ENCODE data around the gene RAD9B. TPM values are rescaled to one million over a fixed set of nuclear protein-coding genes. Genes with fewer than 3 reads are reported as not detected.
"Not testable (repeated sequence)": the region's sequence is repeated elsewhere in the genome, so short reads cannot be mapped to it uniquely, and the experiment has no call there.

RAD9B gene
- polyA plus RNA-seq, 1 experiment = 0.33 TPM

DNA sequence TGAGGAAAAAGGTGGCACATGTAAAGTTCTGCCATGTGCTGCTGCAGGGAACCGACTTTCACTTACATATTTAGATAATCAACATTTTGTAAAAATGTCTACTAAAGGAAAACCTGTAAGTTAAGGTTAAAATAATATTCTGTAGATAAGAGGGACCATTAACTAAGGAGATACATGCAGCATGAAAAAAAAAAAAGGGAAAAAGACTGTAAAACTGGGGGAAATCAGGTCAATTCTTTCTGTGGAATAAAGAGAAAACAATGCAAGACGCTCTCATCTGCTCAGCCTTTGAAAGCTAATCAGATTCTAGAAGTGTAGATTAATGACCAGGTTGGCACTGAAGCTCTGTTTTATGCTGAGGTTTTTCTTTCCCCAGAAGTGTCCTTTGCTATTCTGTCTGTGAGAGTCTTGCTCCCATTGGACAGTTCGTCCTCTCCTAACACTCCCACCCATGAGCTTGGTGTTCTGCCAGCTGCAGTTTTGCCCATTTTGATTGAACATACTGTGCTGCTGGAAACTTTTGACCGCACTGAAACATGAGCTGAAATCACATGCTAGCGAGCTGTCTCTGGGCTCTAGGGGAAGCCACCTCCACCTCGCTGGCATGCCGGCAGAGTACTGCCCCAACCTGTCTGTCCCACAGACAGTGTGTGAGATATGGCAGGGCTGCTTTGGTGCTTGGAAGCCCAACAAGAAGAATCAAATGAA, 41.3 kb downstream of the RAD9B start:
- CTCF ChIA-PET = interaction anchor here (0.6 to 1.4 kb wide), 3 partner anchors 8 to 58 kb away, joined by 3 to 5 read pairs (median 3); no protein-coding TSS in a partner anchor
- no peak for DNase-seq (ENCODE audit: low read depth)
- H3K27me3 ChIP-seq (ENCODE audit: control insufficient read depth, insufficient read depth, low read length) = no peaks in the 10 kb centered on the region
- POLR2A ChIA-PET = no interaction called here
- H3K36me3 ChIP-seq (ENCODE audit: control insufficient read depth, insufficient read depth, low read length) = peaks cover 3% of the 10 kb centered on the region; the same call in 1 of the 2 replicates
- no peak for TF ChIP-seq CTCF (IDR thresholded peaks at IDR 0.05; ENCODE audit: insufficient read depth, low read depth, low read length)
- no peak overlapping the region for H3K4me3 ChIP-seq (ENCODE audit: low read depth, low read length)

- Histone ChIP-seq H3K27me3 (ENCODE audit: control insufficient read depth, insufficient read depth, low read length) (no peaks in the 10 kb centered on the region), H3K4me3 (ENCODE audit: low read depth, low read length) (no peak overlapping the region), H3K36me3 (ENCODE audit: control insufficient read depth, insufficient read depth, low read length) (no peaks in the 10 kb centered on the region; the same call in 1 of the 2 replicates)
- ChIA-PET POLR2A (no interaction called here), CTCF (interaction anchor here (0.6 to 1.4 kb wide), 3 partner anchors 8 to 57 kb away, joined by 3 to 5 read pairs (median 3); no protein-coding TSS in a partner anchor)
- DNase-seq (ENCODE audit: low read depth) = no peak
- no peak for TF ChIP-seq CTCF (IDR thresholded peaks at IDR 0.05; ENCODE audit: insufficient read depth, low read depth, low read length)
These were observed 41.8 kb downstream of the RAD9B start for GRCh38 chr12:110543965-110544364.

GRCh38 chr12:110545259-110545658, 43.1 kb downstream of the RAD9B start:
- H3K27me3 ChIP-seq (ENCODE audit: control insufficient read depth, insufficient read depth, low read length); POLR2A ChIA-PET; DNase-seq (ENCODE audit: low read depth); CTCF ChIA-PET; H3K36me3 ChIP-seq (ENCODE audit: control insufficient read depth, insufficient read depth, low read length); H3K4me3 ChIP-seq (ENCODE audit: low read depth, low read length): not testable (repeated sequence)

DNA sequence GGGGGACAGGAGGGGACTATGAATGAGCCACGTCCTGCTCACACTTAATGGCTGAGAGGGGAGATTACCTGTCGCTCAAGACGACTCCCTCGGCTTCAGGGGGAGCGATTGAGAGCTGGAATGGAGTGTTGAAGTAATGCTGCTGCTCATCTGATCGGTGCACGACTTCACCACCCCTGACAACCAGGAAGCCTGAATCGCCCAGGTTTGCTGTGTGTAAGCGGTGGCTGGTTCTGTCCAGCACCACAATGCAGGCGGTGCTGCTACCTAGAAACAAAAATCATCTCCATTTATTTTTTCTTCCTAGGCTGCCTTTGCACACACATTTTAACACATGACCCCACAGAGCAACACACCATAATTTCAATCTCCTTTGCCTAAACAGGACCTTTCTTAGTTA, 43.7 kb downstream of the RAD9B start:
- CTCF ChIA-PET = no interaction called here
- no peak for DNase-seq (ENCODE audit: low read depth)
- no peak overlapping the region for H3K4me3 ChIP-seq (ENCODE audit: low read depth, low read length)
- POLR2A ChIA-PET = no interaction called here
- TF ChIP-seq CTCF (IDR thresholded peaks at IDR 0.05; ENCODE audit: insufficient read depth, low read depth, low read length) = no peak
- no peaks in the 10 kb centered on the region for H3K27me3 ChIP-seq (ENCODE audit: control insufficient read depth, insufficient read depth, low read length)
- H3K36me3 ChIP-seq (ENCODE audit: control insufficient read depth, insufficient read depth, low read length) = no peaks in the 10 kb centered on the region; the same call in 1 of the 2 replicates

GRCh38 chr12:110546339-110546738, 44.2 kb downstream of the RAD9B start:
- TF ChIP-seq CTCF (IDR thresholded peaks at IDR 0.05; ENCODE audit: insufficient read depth, low read depth, low read length) = no peak
- ChIA-PET POLR2A (no interaction called here), CTCF (interaction anchor here (4.1 kb wide), 1 partner anchor 55 kb away, joined by 28 read pairs; no protein-coding TSS in a partner anchor)
- peak; percentile 92 for DNase-seq (ENCODE audit: low read depth)
- Histone ChIP-seq H3K4me3 (ENCODE audit: low read depth, low read length) (no peak overlapping the region), H3K36me3 (ENCODE audit: control insufficient read depth, insufficient read depth, low read length) (no peaks in the 10 kb centered on the region; the same call in 1 of the 2 replicates), H3K27me3 (ENCODE audit: control insufficient read depth, insufficient read depth, low read length) (no peaks in the 10 kb centered on the region)
